Measurements from ENCODE around the gene LHX5.
A peak's percentile ranks its signal among the peaks of the same experiment; 100 is the strongest.

LHX5 gene

GRCh38 chr12:113438523-113439300 is 33.0 kb downstream of the LHX5 start:
- DNase-seq = no peak

DNA sequence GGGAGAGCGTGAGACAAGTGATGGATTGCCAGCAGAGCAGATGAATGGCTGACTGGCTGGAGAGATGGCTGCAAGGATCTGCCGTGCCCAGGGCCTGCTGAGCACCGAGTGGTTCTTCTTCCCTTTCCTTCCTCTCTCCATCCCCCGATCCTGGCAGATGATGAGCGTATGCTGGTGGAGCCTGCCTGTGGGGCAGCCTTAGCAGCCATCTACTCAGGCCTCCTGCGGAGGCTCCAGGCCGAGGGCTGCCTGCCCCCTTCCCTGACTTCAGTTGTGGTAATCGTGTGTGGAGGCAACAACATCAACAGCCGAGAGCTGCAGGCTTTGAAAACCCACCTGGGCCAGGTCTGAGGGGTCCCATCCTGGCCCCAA is 34.0 kb downstream of the LHX5 start:
- no peak for DNase-seq

GRCh38 chr12:113436993-113437728 is 34.5 kb downstream of the LHX5 start:
- DNase-seq = no peak

GRCh38 chr12:113436586-113436985 is 35.1 kb downstream of the LHX5 start:
- DNase-seq = no peak

DNA sequence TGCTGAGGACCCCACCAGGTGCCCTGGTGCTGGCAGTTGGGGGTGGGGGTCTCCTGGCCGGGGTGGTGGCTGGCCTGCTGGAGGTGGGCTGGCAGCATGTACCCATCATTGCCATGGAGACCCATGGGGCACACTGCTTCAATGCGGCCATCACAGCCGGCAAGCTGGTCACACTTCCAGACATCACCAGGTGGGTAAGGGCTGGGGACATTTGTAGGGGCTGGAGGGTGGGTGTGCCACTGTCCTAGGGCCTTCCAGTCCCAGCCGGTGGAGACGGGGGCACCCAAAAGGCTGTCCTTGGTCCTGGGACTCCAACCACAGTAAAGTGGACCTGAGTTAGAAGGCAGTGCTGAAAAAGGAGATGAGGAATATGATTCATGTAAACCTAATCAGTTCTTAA is 36.3 kb downstream of the LHX5 start:
- no peak for DNase-seq

- DNase-seq = no peak
Measured at GRCh38 chr12:113432986-113433385, 38.7 kb downstream of the LHX5 start.

DNA sequence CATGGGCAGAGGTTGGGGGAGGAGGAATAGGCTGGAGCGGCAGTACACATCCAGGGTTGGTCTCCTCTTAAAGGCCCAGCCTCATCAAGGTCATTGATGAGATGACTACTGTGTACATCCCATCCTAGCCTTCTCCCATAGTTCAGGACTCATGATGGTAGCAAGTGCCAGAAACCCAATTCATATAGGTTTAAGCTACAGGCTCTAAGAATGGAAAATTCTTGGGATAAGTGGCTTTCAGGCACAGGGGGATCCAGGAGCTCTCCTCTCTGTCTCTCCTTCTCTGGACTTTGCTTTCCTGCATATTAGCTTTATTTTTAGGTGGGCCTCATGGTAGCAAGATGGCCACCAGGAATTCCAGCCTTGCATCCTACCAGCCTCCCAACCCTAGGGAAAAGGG is 43.2 kb downstream of the LHX5 start:
- DNase-seq = no peak

DNA sequence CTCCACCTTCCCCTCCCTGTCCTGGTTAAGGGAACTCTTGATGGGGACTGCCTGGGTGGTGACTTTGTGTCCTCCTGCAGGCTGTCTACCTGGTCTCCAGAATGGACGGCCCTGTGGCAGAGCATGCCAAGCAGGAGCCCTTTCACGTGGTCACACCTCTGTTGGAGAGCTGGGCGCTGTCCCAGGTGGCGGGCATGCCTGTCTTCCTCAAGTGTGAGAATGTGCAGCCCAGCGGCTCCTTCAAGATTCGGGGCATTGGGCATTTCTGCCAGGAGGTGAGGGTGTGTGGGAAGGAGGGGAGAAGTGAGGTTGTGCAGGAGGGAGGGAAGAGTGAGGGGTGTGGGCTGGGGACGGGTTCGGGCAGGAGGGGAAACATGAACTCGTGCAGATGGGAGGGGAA is 43.8 kb downstream of the LHX5 start:
- no peak for DNase-seq

DNA sequence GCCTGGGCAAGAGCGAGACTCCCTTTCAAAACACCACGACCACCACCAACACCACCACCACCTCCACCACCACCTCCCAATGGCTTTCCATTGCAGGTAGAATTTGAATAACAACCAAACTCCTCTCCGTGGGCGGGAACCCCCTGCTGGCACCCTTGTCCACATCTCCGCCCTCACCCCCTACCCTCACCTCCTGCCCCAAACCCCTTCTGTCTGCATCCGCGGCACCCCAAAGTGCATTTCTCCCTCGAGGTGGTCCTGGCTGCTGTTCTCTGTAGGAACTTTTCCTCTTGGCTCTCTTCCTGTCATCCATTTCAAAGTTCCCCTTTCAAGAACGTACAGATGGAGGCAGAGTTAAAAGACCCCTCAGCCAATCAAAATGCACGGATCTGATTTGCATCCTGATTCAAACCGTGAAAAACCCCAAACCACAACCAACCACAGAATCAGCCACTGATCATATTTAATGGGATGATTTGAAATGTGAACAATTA is 45.7 kb downstream of the LHX5 start:
- no peak for DNase-seq

DNA sequence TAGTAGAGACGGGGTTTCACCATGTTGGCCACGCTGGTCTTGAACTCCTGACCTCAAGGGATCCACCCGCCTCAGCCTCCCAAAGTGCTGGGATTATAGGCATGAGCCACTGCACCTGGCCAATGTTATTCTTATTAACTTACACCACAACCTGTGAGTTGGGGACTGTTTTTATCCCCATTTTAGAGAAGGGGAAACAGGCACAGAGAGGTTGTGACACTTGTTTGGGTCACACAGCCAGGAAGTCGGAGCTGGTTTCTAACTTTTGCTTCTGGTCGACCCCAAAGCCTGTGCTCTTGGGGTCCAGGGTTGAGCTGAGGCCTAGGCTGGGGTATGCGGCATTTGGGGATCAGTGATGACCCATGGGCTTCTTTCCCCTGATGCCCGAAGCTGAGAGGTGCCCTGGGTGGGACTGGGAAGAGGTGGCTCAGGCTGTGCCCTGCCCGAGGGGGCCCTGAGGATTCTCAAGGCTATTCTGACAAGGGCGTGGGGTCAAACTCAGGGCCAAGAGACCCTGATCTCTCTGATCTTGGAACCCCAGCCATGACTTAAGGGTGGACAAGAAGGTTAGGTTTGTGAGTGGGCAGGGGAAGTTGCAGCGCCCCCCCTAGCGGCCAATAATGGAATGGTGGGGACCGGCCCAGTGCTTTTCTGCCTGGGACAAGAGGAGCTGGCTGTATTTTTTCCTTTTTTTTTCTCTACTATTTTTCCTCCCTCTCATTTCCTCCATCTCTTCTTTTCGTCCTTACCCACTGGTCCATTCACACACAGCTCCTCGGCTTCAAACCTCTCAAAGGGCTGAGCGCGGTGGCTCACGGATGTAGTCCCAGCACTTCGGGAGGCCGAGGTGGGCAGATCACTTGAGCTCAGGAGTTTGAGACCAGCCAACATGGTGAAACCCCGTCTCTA is 46.5 kb downstream of the LHX5 start:
- no peak for DNase-seq

GRCh38 chr12:113424456-113424855 is 47.2 kb downstream of the LHX5 start:
- no peak for DNase-seq

DNA sequence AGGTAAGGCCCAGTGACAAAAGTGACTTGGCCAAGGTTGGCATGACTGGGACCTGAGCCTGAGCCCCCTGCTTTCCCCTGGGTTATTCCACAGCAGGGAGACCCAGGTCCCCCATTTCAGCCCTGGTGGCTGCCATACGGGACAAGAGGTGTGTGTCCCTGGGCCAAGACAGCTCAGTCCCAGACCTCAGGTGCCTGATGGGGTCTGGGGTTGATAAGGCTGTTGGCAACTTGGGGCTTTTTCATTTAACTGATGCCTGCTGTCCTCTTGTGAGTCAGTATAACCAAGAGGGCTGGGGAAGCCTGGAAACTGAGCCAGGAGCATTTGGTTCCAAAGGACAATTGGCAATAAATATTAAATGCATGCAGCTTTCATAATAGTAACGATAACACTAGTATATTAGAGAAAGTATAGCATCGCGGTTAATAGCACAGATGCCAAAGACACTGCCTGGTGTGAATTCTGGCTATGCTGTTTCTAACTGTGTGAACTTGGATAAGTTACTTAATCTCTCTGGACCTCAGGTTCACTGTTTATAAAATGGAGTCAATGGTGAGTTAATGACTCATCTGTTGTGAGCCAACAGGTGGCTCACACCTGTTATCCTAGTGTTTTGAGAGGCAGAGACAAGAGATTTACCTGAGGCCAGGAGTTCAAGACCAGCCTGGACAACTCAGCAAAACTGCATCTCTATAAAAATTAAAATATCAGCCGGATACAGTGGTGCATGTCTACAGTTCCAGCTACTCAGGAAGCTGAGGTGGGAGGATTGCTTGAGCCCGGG is 48.6 kb downstream of the LHX5 start:
- no peak for DNase-seq

DNA sequence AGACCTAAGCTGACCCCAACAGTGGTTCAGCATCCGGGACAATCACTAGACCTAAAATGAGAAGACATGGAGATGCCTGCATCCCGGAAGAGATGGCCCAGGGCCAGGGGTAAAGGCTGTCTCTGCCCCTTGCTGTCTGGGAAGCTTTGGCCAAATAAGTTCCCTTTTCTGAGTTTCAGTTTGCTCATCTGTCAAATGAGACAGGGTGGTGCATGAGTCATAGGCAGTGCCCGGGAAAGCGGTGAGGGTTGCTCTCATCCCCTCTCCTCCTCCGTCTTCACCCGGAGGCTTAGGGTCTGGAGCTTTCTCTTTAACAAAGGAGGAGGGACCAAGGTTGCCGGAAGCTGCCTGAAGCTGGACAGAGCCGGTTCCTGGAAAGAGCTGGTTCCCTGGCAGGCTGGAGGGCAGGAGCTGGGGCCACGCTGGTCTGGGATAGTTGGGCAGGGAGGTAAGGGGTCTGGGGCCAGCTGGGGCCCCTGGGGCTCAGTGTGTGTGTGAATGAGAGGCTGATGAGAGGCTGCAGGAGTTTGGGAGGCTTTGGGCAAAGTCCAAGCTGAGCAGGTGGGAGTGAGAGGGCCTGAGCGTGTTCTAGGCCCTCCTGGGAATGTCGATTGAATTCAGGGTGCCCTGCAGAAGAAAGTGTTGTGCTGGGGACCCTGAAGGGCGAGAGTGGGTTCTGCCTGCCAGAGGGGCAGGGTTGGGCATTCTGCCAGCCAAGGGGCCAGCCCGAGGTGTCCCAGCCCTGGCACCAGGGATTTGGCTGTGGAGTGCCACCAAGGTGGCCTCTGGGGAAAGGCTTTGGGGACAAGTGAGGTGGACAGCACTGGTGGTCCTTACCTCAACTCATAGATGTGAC is 49.4 kb downstream of the LHX5 start, which contains the start of gene SDSL:
SDSL (plus strand) TSS at position 351 of the 856 bp plus-strand sequence. CDS start 5,603 bp downstream, outside the sequence.
- peak; percentile 67 to 81 for DNase-seq

DNA sequence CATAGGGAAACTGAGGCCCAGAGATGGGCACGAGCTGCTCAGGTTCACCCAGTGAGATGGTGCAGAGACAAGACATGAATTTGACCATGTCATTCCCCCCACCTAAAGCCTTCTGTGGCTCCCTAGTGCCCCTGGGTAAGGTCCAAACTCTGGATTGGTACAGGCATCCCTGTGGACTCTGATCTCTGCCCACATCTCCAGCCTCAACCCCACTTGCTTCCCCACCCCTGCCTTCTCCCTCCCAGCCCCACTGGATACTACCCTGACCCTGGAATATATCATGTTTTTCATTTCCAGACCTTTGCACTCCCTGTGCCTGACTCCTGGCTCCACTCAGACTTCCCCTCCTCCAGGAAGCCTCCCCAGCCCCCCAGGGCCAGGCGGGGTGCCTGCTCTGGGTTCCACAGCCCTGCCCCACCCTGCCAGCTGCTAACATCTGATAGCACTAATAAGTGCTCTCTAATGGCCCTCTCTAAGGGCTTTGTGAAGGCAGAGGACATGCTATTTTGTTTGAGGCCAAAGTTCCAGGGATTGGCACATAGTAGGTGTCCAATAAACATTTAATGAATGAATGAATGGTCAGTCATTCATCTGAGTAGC is 50.6 kb downstream of the LHX5 start:
- DNase-seq = no peak

DNA sequence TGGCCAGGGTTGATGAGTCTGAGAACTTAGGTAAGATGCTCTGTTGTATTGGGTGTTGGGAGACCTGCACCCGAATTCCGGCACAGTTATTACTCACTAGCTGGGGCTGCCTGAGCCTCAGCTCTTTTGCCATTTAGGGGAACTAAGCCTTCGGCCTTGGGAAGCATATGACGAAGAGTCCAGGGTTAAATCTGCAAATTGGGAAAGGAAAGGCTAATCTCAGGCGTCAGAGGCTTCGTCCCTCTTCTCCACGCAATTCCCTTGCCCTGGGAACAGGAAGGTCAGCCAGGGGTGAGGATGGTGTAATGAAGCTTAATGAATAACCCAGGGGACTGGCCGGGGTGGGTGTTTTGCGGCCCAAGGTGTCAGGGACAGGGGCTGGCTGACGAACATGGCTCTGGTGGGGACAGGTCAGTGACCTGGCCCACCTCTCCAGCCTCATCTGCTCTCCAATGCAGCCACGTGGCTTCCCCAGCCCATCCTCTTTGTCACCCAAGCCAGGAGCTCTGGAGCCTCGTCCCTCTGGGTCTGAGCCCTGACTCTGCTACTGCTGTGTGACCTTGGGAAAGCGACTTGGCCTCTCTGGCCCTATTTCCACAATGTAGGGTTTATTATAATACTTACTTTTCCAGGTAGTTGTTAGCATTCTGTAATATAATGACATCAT is 53.3 kb downstream of the LHX5 start:
- no peak for DNase-seq

GRCh38 chr12:113416091-113416754 is 55.4 kb downstream of the LHX5 start:
- DNase-seq = no peak

GRCh38 chr12:113414519-113415038 is 57.1 kb downstream of the LHX5 start:
- no peak for DNase-seq

GRCh38 chr12:113413488-113413939 is 58.2 kb downstream of the LHX5 start:
- DNase-seq = peak; percentile 28 to 29

Measured in SHP77 (cell line).